ENCODE measurements around the gene ANAPC15. TPM values are rescaled to one million over a fixed set of nuclear protein-coding genes. Genes with fewer than 3 reads are reported as not detected.

Gene ANAPC15
- total and polyA plus RNA-seq, 2 of the 13 experiments (the other 11 are each of a cell fraction or from before 2014, with no cell fraction given), result 18.8 to 25.7 TPM

- no peaks in the 10 kb centered on the region for H3K79me2 ChIP-seq (ENCODE audit: insufficient read depth, low read length)
- BruUV-seq (replicated peaks), result no TSS peak
- peak; percentile 43 for ATAC-seq
- TF ChIP-seq ZNF354B (CRISPR knock-in tag; IDR thresholded peaks at IDR 0.05) (no peak), HNRNPLL (IDR thresholded peaks at IDR 0.05; ENCODE audit: low read depth, low read length, poor library complexity, severe bottlenecking) (peak; percentile 72)
- no peaks in the 10 kb centered on the region for H3K9me3 ChIP-seq (ENCODE audit: low read length)
- no peak overlapping the region for H3K9ac ChIP-seq (ENCODE audit: insufficient read depth, low read depth, low read length)
- ChIA-PET CTCF (ENCODE audit: low intra/inter-chr PET ratio, low total read pairs) (no interaction called here), POLR2A (no interaction called here)
- no peaks in the 10 kb centered on the region for H4K20me1 ChIP-seq (ENCODE audit: insufficient read depth, low read length)
- peaks cover 0 to 1% of the 10 kb centered on the region in 2 experiments; a peak in 2 of 5 replicates for H3K27me3 ChIP-seq (ENCODE audit: control insufficient read depth in 1 of 2, insufficient read depth in 2 of 2, low read length in 2 of 2)
- H3K4me2 ChIP-seq (ENCODE audit: low read depth, low read length), result peak overlapping the region; percentile 32; the same call in 1 of the 2 replicates
- no peaks in the 10 kb centered on the region for H3K4me1 ChIP-seq (ENCODE audit: insufficient read depth, low read length)
- in situ Hi-C loops (cut with HindIII; ENCODE audit: extremely low pct_ligation_motif_present, low pct_unique_long_range_greater_than_20kb) (no loop called here), intact Hi-C loops (cut with micrococcal nuclease; ENCODE audit: unreplicated experiment) (no loop called here)
- H3K27ac ChIP-seq (ENCODE audit: extremely low read length, insufficient read depth, low read length), result no peak overlapping the region
- no peak for FAIRE-seq
- H2AFZ ChIP-seq (ENCODE audit: low read length), result no peak overlapping the region
- WGBS (ENCODE audit: low lambda C conversion rate), result 55% methylated on average over 2 of the region's 12 CpGs
- DNase-seq (ENCODE audit: low spot score), result no peak
- H3K36me3 ChIP-seq (replicated peaks in 1 of 2; ENCODE audit: control insufficient read depth in 1 of 2, insufficient read depth in 2 of 2, low read length in 2 of 2), result no peaks in the 10 kb centered on the region
- H3K4me3 ChIP-seq (replicated peaks in 1 of 3; ENCODE audit: insufficient read depth in 1 of 3, low read depth in 2 of 3, low read length in 3 of 3), result no peak overlapping the region
These were observed 26.4 kb upstream of the ANAPC15 start for GRCh38 chr11:72138821-72139390.

GRCh38 chr11:72136684-72137262, 24.3 kb upstream of the ANAPC15 start:
- Histone ChIP-seq H3K4me1 (ENCODE audit: insufficient read depth, low read length) (no peaks in the 10 kb centered on the region), H3K79me2 (ENCODE audit: insufficient read depth, low read length) (no peaks in the 10 kb centered on the region), H2AFZ (ENCODE audit: low read length) (no peak overlapping the region), H3K27me3 (ENCODE audit: control insufficient read depth in 1 of 2, insufficient read depth in 2 of 2, low read length in 2 of 2) (no peaks in the 10 kb centered on the region), H3K27ac (ENCODE audit: extremely low read length, insufficient read depth, low read length) (no peak overlapping the region), H4K20me1 (ENCODE audit: insufficient read depth, low read length) (no peaks in the 10 kb centered on the region), H3K4me3 (replicated peaks in 1 of 3; ENCODE audit: insufficient read depth in 1 of 3, low read depth in 2 of 3, low read length in 3 of 3) (no peak overlapping the region), H3K9ac (ENCODE audit: insufficient read depth, low read depth, low read length) (no peak overlapping the region), H3K9me3 (ENCODE audit: low read length) (no peaks in the 10 kb centered on the region), H3K36me3 (replicated peaks in 1 of 2; ENCODE audit: control insufficient read depth in 1 of 2, insufficient read depth in 2 of 2, low read length in 2 of 2) (no peaks in the 10 kb centered on the region), H3K4me2 (ENCODE audit: low read depth, low read length) (no peak overlapping the region)
- intact Hi-C loops (cut with micrococcal nuclease; ENCODE audit: unreplicated experiment) (no loop called here), in situ Hi-C loops (cut with HindIII; ENCODE audit: extremely low pct_ligation_motif_present, low pct_unique_long_range_greater_than_20kb) (no loop called here)
- no peak for DNase-seq (ENCODE audit: low spot score)
- 58% methylated on average over 2 of the region's 4 CpGs for WGBS (ENCODE audit: low lambda C conversion rate)
- ChIA-PET POLR2A (no interaction called here), CTCF (ENCODE audit: low intra/inter-chr PET ratio, low total read pairs) (no interaction called here)
- no TSS peak for BruUV-seq (replicated peaks)
- no peak for FAIRE-seq
- TF ChIP-seq TRIM22 (IDR thresholded peaks at IDR 0.05) (no peak), ZNF317 (CRISPR knock-in tag; IDR thresholded peaks at IDR 0.05) (peak; percentile 82), HNRNPH1 (optimal IDR thresholded peaks at IDR 0.05; ENCODE audit: low read depth, low read length) (no peak), DMTF1 (CRISPR knock-in tag; IDR thresholded peaks at IDR 0.05) (no peak)
- no peak for ATAC-seq
